ENCODE results near the gene MRPL43. TPM values are rescaled to one million over a fixed set of nuclear protein-coding genes. Genes with fewer than 3 reads are reported as not detected.

MRPL43 gene
- total and polyA plus RNA-seq, 2 donors (not counting 3 experiments of a cell fraction or from before 2014, with no cell fraction given) = 75.0 to 144 TPM

DNA sequence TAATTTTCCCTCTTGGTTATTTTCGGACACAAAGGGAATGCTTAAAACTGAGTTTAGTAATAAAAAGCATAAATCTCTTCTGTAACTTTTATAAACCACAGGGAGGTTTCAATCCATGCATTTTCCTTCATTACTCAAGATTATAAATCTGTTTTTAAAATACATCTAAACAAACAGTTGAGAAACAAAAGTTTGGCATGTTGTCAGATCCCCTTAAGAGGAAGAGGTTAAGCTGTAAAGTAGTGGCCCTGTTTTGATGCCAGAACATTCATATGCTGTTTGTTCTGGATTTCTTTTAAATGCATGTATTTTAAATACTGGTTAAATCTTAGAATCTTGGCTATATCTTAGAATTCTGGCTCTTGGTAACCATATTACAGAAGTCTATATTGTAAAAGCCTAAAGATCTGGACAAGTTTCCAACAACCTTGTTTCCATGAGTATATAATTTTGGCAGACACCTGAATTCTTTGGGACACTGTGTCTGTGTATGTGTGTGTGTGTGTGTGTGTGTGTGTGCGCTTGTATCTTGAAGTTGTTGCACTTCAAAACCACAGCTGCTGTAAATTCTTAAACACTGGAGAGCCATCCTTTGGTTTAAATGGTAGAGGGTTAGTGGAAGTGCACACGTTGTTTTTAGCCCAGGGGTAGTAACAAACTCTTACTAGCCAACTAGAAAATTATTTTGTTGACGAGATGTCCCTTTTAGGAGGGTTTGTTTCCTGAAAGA lies 24.8 kb downstream of the MRPL43 start:
- dilution Hi-C loops (cut with MboI; ENCODE audit: extremely low pct_ligation_motif_present, low sequenced_read_pairs) (no loop called here), intact Hi-C loops (cut with micrococcal nuclease) (no loop called here)
- TF ChIP-seq MYC (IDR thresholded peaks at IDR 0.05; ENCODE audit: low read depth, low read length) (no peak), POLR2A (IDR thresholded peaks at IDR 0.05; ENCODE audit: low read depth, low read length) (no peak), EZH2 (IDR thresholded peaks at IDR 0.05; ENCODE audit: borderline replicate concordance, low read depth, low read length, severe bottlenecking) (no peak), POLR2AphosphoS5 (IDR thresholded peaks at IDR 0.05; ENCODE audit: insufficient read depth, low read depth, low read length) (no peak), GATA2 (IDR thresholded peaks at IDR 0.05; ENCODE audit: insufficient read depth, insufficient read length, low read depth, low read length) (no peak), JUN (IDR thresholded peaks at IDR 0.05; ENCODE audit: borderline replicate concordance, insufficient read depth, insufficient read length, low read depth) (no peak)
- TF ChIP-seq, protein P1, sequence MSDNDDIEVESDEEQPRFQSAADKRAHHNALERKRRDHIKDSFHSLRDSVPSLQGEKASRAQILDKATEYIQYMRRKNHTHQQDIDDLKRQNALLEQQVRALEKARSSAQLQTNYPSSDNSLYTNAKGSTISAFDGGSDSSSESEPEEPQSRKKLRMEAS (IDR thresholded peaks at IDR 0.05; ENCODE audit: insufficient read depth, insufficient read length) = no peak
- TF ChIP-seq, protein P2, sequence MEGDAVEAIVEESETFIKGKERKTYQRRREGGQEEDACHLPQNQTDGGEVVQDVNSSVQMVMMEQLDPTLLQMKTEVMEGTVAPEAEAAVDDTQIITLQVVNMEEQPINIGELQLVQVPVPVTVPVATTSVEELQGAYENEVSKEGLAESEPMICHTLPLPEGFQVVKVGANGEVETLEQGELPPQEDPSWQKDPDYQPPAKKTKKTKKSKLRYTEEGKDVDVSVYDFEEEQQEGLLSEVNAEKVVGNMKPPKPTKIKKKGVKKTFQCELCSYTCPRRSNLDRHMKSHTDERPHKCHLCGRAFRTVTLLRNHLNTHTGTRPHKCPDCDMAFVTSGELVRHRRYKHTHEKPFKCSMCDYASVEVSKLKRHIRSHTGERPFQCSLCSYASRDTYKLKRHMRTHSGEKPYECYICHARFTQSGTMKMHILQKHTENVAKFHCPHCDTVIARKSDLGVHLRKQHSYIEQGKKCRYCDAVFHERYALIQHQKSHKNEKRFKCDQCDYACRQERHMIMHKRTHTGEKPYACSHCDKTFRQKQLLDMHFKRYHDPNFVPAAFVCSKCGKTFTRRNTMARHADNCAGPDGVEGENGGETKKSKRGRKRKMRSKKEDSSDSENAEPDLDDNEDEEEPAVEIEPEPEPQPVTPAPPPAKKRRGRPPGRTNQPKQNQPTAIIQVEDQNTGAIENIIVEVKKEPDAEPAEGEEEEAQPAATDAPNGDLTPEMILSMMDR (IDR thresholded peaks at IDR 0.05; ENCODE audit: extremely low read depth in 1 of 2, insufficient read depth in 1 of 2, low read depth in 1 of 2, low read length in 2 of 2) = no peak
- no peak overlapping the region for H3K4me3 ChIP-seq (replicated peaks in 1 of 3; ENCODE audit: insufficient read depth in 1 of 3, low read depth in 1 of 3, low read length in 3 of 3)
- FAIRE-seq (no peak), DNase-seq (ENCODE audit: low read depth, low spot score) (no peak)
- ChIA-PET CTCF (interaction anchor here (0.6 to 1.3 kb wide), 2 partner anchors 52 to 79 kb away, joined by 3 read pairs; no protein-coding TSS in a partner anchor), POLR2A (no interaction called here)
- H3K9me3 ChIP-seq (replicated peaks; ENCODE audit: control insufficient read depth, insufficient read depth, low read length) = no peaks in the 10 kb centered on the region
- no peak overlapping the region for H3K4me2 ChIP-seq (ENCODE audit: insufficient read depth, low read length)
- no peaks in the 10 kb centered on the region for H3K9me1 ChIP-seq (replicated peaks; ENCODE audit: control insufficient read depth, extremely low read depth, insufficient read depth, low read length)
- no peaks in the 10 kb centered on the region for H3K4me1 ChIP-seq (ENCODE audit: control insufficient read depth, extremely low read depth, insufficient read depth, low read length)
- no peaks in the 10 kb centered on the region for H4K20me1 ChIP-seq (replicated peaks; ENCODE audit: control insufficient read depth, extremely low read depth, insufficient read depth, low read length)
- no peak overlapping the region for H3K27ac ChIP-seq (ENCODE audit: insufficient read depth, low read depth, low read length)
- H2AFZ ChIP-seq (ENCODE audit: low read depth, low read length) = no peak overlapping the region
- no peaks in the 10 kb centered on the region for H3K27me3 ChIP-seq (ENCODE audit: control insufficient read depth in 2 of 2, insufficient read depth in 2 of 2, low read length in 2 of 2)
- peaks cover 6 to 13% of the 10 kb centered on the region in 2 experiments for H3K36me3 ChIP-seq (ENCODE audit: control insufficient read depth in 2 of 2, extremely low read depth in 1 of 2, insufficient read depth in 2 of 2, low read length in 2 of 2)
- H3K9ac ChIP-seq (replicated peaks; ENCODE audit: extremely low read depth, insufficient read depth, low read length) = no peak overlapping the region
- BruUV-seq (replicated peaks) = no TSS peak
- H3K79me2 ChIP-seq (ENCODE audit: control insufficient read depth, insufficient read depth, low read length) = no peaks in the 10 kb centered on the region
